Peyer's patch (tissue), 4 donors: ENCODE results near the gene PLXNA4. TPM values are rescaled to one million over a fixed set of nuclear protein-coding genes. Genes with fewer than 3 reads are reported as not detected.

Source experiments
- DNase-seq, 3 donors: peaks; one replicate each; pipeline ENCODE4 v3.0.0-alpha.2; 2017 to 2019
- H3K27ac ChIP-seq, 4 donors: fragments of 200-600 bp; sonication (generic); one replicate each; pipeline ENCODE4 v1.5.1; 2016 to 2019
- H3K27me3 ChIP-seq, 2 donors: fragments of 200-600 bp; sonication (generic); one replicate each; pipeline ENCODE4 v1.5.1; 2019
- H3K36me3 ChIP-seq, 3 donors: fragments of 200-600 bp; sonication (generic); one replicate each; pipeline ENCODE4 v1.5.1; 2016 to 2019
- H3K4me1 ChIP-seq, 4 donors: fragments of 200-600 bp; sonication (generic); one replicate each; pipeline ENCODE4 v1.5.1; 2016 to 2019
- H3K4me3 ChIP-seq, 4 donors: fragments of 200-600 bp; sonication (generic); 1 replicate in 3 of 4; 2 replicates in 1 of 4; pipeline ENCODE4 v1.5.1; 2016 to 2019; ENCODE audit warnings: mild to moderate bottlenecking in 1 of 4
- H3K9me3 ChIP-seq, 4 donors: fragments of 200-600 bp; sonication (generic); one replicate each; pipeline ENCODE4 v1.5.1; 2016 to 2019; ENCODE audit warnings: mild to moderate bottlenecking in 1 of 4
- POLR2A ChIP-seq, 2 donors: fragments of 450-650 bp; IDR thresholded peaks; one replicate each; pipeline ENCODE4 v1.5.1; 2017; ENCODE audit warnings: antibody characterized with exemption in 2 of 2, mild to moderate bottlenecking in 2 of 2, moderate library complexity in 2 of 2
- total RNA-seq, 4 donors: library from RNA; depleted of rRNA; stranded (reverse); fragments of >200 nt; gene quantifications; one replicate each; pipeline ENCODE4 v1.1.0, GENCODE V29; 2016
- TF ChIP-seq, protein P1 (sequence below), 6 experiments: fragments of 450-650 bp in 4 of 6; fragments of 200-600 bp in 2 of 6; sonication (generic) in 1 of 6; IDR thresholded peaks; one replicate each; pipeline ENCODE4 v1.5.1; 2017 to 2019; ENCODE audit warnings: antibody characterized with exemption in 6 of 6, mild to moderate bottlenecking in 3 of 6, moderate library complexity in 1 of 6

The PLXNA4 gene
- total RNA-seq, 4 donors from 2014 or later: 1.4 to 3.8 (median 3.0) TPM

DNA sequence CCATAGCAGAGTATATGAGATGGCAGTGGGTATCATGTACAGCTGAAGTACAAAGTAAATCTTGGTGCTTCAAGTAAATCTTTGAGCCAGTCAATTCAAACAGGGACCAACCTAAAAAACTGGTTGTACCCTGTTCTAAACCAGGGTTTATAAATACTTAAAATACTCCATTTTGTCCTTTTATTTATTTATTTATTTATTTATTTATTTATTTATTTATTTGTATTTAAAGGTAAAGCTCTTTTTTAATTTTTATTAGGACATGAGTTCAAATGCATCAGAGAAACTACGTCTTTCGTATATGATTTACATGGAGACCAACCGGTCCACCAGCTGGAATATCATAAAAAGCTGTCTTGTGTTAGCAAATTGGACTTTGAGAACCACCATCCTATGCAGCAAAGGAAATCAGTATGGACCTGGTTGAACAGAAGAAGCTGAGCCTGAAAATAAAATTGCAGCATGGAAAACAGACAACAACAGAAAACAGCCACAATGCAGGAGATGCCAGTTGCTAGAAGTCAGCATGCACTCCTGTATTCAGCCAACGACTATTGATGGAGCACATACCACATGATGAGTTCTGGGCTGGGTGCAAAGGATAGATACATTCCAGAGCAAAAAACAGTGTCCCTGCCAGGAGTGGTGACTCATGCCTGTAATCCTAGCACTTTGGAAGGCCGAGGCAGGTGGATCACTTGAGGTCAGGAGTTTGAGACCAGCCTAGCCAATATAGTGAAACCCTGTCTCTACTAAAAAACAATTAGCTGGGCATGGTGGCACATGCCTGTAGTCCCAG, 60.0 kb downstream of the PLXNA4 start:
- TF ChIP-seq POLR2A (IDR thresholded peaks at IDR 0.05): no peak
- TF ChIP-seq, protein P1, sequence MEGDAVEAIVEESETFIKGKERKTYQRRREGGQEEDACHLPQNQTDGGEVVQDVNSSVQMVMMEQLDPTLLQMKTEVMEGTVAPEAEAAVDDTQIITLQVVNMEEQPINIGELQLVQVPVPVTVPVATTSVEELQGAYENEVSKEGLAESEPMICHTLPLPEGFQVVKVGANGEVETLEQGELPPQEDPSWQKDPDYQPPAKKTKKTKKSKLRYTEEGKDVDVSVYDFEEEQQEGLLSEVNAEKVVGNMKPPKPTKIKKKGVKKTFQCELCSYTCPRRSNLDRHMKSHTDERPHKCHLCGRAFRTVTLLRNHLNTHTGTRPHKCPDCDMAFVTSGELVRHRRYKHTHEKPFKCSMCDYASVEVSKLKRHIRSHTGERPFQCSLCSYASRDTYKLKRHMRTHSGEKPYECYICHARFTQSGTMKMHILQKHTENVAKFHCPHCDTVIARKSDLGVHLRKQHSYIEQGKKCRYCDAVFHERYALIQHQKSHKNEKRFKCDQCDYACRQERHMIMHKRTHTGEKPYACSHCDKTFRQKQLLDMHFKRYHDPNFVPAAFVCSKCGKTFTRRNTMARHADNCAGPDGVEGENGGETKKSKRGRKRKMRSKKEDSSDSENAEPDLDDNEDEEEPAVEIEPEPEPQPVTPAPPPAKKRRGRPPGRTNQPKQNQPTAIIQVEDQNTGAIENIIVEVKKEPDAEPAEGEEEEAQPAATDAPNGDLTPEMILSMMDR (IDR thresholded peaks at IDR 0.05): no peak
- H3K36me3 ChIP-seq: no peaks in the 10 kb centered on the region
- H3K27ac ChIP-seq: no peak overlapping the region
- no peaks in the 10 kb centered on the region for H3K4me1 ChIP-seq
- H3K27me3 ChIP-seq: no peaks in the 10 kb centered on the region
- DNase-seq: no peak
- H3K9me3 ChIP-seq: no peaks in the 10 kb centered on the region
- H3K4me3 ChIP-seq: no peak overlapping the region

DNA sequence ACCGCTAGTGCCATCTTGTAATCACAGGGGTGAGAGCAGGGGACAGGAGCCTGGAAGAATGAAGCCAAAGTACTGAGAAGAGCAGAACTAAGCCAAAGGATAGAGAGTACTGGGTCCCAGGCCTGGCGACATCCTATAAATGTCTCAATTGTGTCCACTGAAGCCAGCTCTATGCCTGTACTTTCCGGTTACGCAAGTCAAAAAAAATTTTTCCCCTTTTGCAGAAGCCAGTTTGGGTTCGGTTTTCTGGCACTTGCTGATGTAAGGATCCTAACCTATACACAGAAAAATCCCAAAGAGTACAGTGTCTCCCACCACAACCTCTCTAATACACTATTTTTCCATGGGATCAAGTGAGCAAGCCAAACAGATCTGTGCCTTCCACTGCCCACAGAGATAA, 61.1 kb downstream of the PLXNA4 start:
- no peaks in the 10 kb centered on the region for H3K27me3 ChIP-seq
- H3K27ac ChIP-seq: no peak overlapping the region
- TF ChIP-seq, protein P1 (IDR thresholded peaks at IDR 0.05): no peak
- TF ChIP-seq POLR2A (IDR thresholded peaks at IDR 0.05): no peak
- no peaks in the 10 kb centered on the region for H3K36me3 ChIP-seq
- no peak for DNase-seq
- no peak overlapping the region for H3K4me3 ChIP-seq
- H3K9me3 ChIP-seq: no peaks in the 10 kb centered on the region
- H3K4me1 ChIP-seq: no peaks in the 10 kb centered on the region

DNA sequence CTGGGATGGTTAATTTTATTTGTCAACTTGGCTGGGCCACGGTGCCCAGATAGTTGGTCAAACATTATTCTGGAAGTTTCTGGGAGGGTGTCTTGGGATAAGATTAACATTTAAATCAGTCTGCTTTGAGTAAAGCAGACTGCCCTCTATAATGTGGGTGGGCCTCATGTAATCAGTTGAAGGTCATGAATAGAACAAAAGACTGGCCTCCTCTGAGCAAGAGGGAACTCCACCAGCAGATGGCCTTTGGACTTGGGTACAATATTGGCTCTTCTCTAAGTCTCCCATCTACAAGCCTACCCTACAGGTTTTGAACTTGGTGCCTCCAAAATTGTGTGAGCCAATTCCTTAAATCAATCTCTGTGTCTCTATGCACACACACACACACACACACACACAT, 61.8 kb downstream of the PLXNA4 start:
- Histone ChIP-seq H3K36me3 (no peaks in the 10 kb centered on the region), H3K9me3 (no peaks in the 10 kb centered on the region), H3K27ac (no peak overlapping the region), H3K27me3 (no peaks in the 10 kb centered on the region), H3K4me1 (no peaks in the 10 kb centered on the region), H3K4me3 (no peak overlapping the region)
- TF ChIP-seq POLR2A (IDR thresholded peaks at IDR 0.05): no peak
- TF ChIP-seq, protein P1 (IDR thresholded peaks at IDR 0.05): no peak
- no peak for DNase-seq

DNA sequence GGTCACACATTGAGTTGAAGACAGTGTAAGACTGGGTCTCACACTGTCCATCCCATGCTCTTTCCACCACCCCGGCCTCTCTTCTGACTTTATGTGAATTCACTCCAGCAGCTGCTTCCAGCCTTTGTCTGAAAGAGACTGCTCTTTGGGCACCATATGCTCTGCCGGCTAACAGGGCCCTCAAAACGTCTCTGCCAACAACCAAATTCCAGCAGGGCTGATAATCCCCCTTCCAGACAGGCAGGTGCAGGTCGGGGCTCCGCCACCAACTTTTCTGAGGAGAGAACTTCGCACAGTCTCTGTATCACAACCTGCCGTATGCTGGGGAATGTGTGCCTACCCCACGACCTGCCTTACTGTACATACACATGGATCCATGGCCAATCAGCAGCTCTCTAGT, 64.3 kb downstream of the PLXNA4 start:
- Histone ChIP-seq H3K4me3 (no peak overlapping the region), H3K27ac (no peak overlapping the region), H3K27me3 (no peaks in the 10 kb centered on the region), H3K4me1 (no peaks in the 10 kb centered on the region), H3K9me3 (no peaks in the 10 kb centered on the region), H3K36me3 (no peaks in the 10 kb centered on the region)
- TF ChIP-seq POLR2A (IDR thresholded peaks at IDR 0.05): no peak
- TF ChIP-seq, protein P1 (IDR thresholded peaks at IDR 0.05): no peak
- DNase-seq: no peak

DNA sequence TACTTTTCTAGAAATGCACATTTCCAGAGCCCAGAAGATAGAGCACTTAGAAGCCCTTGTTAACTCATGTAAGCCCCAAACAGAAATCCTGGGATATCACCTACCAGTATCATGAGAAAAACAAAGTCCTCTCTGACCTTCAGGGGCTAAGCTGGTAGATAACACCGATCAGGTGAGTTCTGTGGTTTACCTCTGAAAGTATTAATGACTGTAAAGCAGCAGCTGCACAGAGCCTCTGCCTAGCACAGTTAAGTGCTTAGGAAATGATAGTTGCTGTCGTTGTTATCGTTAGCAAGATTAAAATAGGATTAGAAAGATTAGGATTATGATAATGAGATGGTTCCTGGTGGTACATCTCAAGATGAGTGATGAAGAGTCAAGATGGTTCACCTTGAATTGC, 64.9 kb downstream of the PLXNA4 start:
- no peaks in the 10 kb centered on the region for H3K36me3 ChIP-seq
- no peaks in the 10 kb centered on the region for H3K4me1 ChIP-seq
- H3K9me3 ChIP-seq: no peaks in the 10 kb centered on the region
- no peak overlapping the region for H3K4me3 ChIP-seq
- DNase-seq: no peak
- no peak overlapping the region for H3K27ac ChIP-seq
- H3K27me3 ChIP-seq: no peaks in the 10 kb centered on the region
- TF ChIP-seq, protein P1 (IDR thresholded peaks at IDR 0.05): no peak
- no peak for TF ChIP-seq POLR2A (IDR thresholded peaks at IDR 0.05)
